Effector memory CD8-positive, alpha-beta T cell (primary cell): ENCODE measurements around the gene CNNM4.

Experiments used
- ATAC-seq: fragments of 150-1000 bp; cut with Tn5 transposase; replicated peaks from 2 replicates; pipeline ENCODE4 v1.10.0; 2021; ENCODE audit warnings: mild to moderate bottlenecking, moderate library complexity
- DNase-seq, 3 experiments: peaks; one replicate each; pipeline ENCODE4 v3.0.0; 2021
- H3K27ac Mint-ChIP-seq, 2 donors: one replicate each; pipeline ENCODE4 v1.8.0; 2022; ENCODE audit warnings: mild to moderate bottlenecking in 2 of 2, mixed read lengths in 2 of 2, moderate library complexity in 2 of 2
- H3K27me3 Mint-ChIP-seq, 2 donors: one replicate each; pipeline ENCODE4 v1.8.0; 2022; ENCODE audit warnings: mixed read lengths in 2 of 2
- H3K36me3 Mint-ChIP-seq: one replicate; pipeline ENCODE4 v1.8.0; 2022; ENCODE audit warnings: mild to moderate bottlenecking, moderate library complexity, mixed read lengths; ENCODE audit not compliant: insufficient read depth
- H3K4me1 Mint-ChIP-seq, 2 donors: one replicate each; pipeline ENCODE4 v1.8.0; 2022; ENCODE audit warnings: low read depth in 2 of 2, mixed read lengths in 2 of 2
- H3K4me3 Mint-ChIP-seq, 2 donors: one replicate each; pipeline ENCODE4 v1.8.0; 2022; ENCODE audit warnings: mild to moderate bottlenecking in 2 of 2, mixed read lengths in 2 of 2, moderate library complexity in 2 of 2
- H3K9me3 Mint-ChIP-seq, 2 donors: one replicate each; pipeline ENCODE4 v1.8.0; 2022; ENCODE audit warnings: mixed read lengths in 2 of 2

Gene CNNM4

GRCh38 chr2:96816836-96817702 is 56.4 kb downstream of the CNNM4 start:
- no peak for DNase-seq
- peak overlapping the region; percentile 53 to 78 for H3K27ac Mint-ChIP-seq
- H3K9me3 Mint-ChIP-seq = no peaks in the 10 kb centered on the region
- peak overlapping the region; percentile 82 to 86 for H3K4me3 Mint-ChIP-seq
- no peak for ATAC-seq
- no peaks in the 10 kb centered on the region for H3K27me3 Mint-ChIP-seq
- peaks cover 23% of the 10 kb centered on the region for H3K36me3 Mint-ChIP-seq
- peaks cover 58 to 59% of the 10 kb centered on the region in 2 donors for H3K4me1 Mint-ChIP-seq

DNA sequence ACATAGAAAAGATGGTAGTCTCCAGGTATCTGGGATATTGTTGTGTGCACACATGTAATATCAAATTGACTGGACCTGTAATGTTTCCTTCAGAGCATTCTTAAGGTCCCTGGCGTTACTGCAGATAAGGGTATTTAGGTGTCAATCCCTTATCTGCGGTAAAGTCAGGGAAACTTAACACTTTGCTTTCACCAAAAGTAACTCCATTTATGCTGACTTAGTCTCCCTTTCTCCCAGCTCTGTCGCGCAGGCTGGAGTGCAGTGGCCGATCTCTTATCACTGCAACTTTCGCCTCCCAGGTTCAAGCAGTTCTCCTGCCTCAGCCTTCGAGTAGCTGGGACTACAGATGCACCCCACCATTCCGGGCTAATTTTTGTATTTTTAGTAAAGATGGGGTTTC is 57.2 kb downstream of the CNNM4 start:
- Mint-ChIP-seq H3K4me3 (peak overlapping the region; percentile 82 to 86), H3K27ac (peak overlapping the region; percentile 53 to 78), H3K9me3 (no peaks in the 10 kb centered on the region), H3K4me1 (peaks cover 54% of the 10 kb centered on the region in 2 donors), H3K36me3 (peaks cover 27% of the 10 kb centered on the region), H3K27me3 (no peaks in the 10 kb centered on the region)
- DNase-seq (no peak), ATAC-seq (no peak)

DNA sequence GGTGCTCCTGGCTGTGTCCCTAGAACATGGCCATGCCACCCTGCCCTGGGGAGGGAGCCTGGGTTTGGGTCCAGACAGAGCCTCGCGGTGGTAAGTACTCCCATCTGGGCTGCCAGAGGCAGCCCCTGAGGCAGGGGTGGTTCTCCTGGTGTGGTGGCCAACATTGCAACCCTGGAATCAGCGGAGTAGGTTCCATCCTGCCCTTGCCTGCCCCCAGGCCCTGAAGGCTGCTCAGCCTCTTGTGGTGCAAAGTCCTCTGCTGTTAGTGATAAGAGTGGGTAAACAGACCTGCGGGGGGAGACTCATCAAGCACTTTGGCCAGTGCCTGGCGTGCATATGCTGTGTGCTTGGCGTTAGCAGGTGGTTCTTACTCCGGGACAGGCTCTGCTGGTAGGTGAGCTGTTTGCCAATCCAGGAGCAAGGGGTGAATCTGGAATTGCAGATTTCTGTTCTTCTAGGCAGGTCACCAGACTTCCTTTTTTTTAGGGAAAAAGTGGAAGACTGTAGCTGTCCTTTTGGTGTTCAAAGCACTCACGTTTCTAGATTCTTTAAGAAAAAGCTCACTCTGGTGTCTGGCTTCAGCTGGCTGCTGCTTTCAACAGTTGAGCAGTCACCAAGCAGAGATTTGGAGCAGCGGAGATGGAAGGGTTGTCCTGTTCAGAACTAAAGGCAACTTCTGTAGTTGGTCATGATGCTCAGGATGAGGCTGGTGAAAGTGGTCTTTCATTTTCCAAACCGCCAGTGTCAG is 58.6 kb downstream of the CNNM4 start:
- DNase-seq = no peak
- Mint-ChIP-seq H3K27me3 (no peaks in the 10 kb centered on the region), H3K4me1 (peaks cover 54 to 57% of the 10 kb centered on the region in 2 donors), H3K4me3 (peak overlapping the region; percentile 82 to 86), H3K9me3 (no peaks in the 10 kb centered on the region), H3K36me3 (peaks cover 29% of the 10 kb centered on the region), H3K27ac (peak overlapping the region; percentile 44 to 67)
- ATAC-seq = no peak

- H3K36me3 Mint-ChIP-seq = peaks cover 33% of the 10 kb centered on the region
- no peak for DNase-seq
- H3K4me3 Mint-ChIP-seq = peak overlapping the region; percentile 82 to 86
- no peaks in the 10 kb centered on the region for H3K27me3 Mint-ChIP-seq
- ATAC-seq = no peak
- H3K9me3 Mint-ChIP-seq = no peaks in the 10 kb centered on the region
- H3K27ac Mint-ChIP-seq = peak overlapping the region; percentile 44 to 67
- H3K4me1 Mint-ChIP-seq = peaks cover 55 to 60% of the 10 kb centered on the region in 2 donors
Observed at GRCh38 chr2:96819876-96820511, 59.3 kb downstream of the CNNM4 start.

DNA sequence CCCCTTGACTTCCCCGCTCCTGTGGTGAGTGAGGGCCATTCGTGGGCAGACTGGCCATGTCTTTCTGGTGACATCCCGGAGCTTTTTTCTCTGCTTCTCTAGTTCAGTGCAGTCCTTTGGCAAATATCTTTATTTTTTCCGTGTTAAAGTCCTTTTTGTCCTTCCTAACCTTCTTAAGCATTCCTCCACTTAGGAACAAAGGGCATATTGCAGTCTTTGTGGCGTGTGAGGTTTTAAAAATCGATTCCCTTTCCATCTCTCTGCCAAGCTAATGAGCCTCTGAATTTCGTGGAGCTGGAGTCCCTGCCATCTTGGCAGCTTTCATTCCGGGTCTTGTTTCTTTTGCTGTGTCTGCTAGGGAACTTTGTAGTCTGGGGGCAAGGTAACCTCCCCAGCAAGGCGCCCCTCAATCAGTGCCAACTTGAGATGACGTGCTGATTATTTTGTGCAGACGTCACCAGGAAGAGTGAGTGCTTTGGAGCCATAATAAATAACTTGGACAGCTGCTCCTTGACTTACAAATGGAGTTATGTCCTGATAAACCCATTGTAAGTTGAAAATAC is 60.5 kb downstream of the CNNM4 start:
- Mint-ChIP-seq H3K36me3 (peaks cover 31% of the 10 kb centered on the region), H3K27ac (peak overlapping the region; percentile 13 to 67)

DNA sequence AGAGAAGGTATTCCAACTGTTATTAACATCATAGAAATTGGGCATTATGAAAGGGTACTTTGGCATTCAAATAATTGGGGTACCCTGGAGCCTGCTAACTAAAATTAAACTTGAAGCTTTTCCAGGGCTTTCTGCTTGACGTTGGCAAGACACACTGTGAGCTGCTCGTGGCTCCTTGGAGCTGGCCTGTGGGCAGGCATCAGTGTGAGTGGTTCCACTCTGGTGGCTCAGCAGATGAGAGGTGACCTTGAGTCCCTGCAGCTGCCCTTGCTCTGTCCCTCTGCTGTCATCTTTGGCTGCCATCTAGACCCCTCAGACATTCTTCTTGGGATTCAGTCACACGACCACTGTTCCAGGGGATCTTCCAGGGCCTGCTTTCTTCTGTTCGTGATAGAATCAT is 62.1 kb downstream of the CNNM4 start:
- Mint-ChIP-seq H3K4me3 (no peak overlapping the region), H3K27me3 (no peaks in the 10 kb centered on the region), H3K9me3 (no peaks in the 10 kb centered on the region), H3K27ac (peak overlapping the region in 1 of 2 donors; percentile 62), H3K4me1 (peaks cover 43 to 49% of the 10 kb centered on the region in 2 donors), H3K36me3 (peaks cover 34% of the 10 kb centered on the region)
- ATAC-seq (no peak), DNase-seq (no peak)

More for the DNA sequence above, 60.5 kb downstream of the CNNM4 start:
- DNase-seq = no peak
- peak overlapping the region; percentile 43 to 86 for H3K4me3 Mint-ChIP-seq
- H3K27me3 Mint-ChIP-seq = no peaks in the 10 kb centered on the region
- ATAC-seq = no peak
- H3K9me3 Mint-ChIP-seq = no peaks in the 10 kb centered on the region
- peaks cover 49 to 55% of the 10 kb centered on the region in 2 donors for H3K4me1 Mint-ChIP-seq

GRCh38 chr2:96823198-96823597 is 62.5 kb downstream of the CNNM4 start:
- H3K9me3 Mint-ChIP-seq = no peaks in the 10 kb centered on the region
- no peak overlapping the region for H3K27ac Mint-ChIP-seq
- ATAC-seq = no peak
- DNase-seq = no peak
- H3K4me1 Mint-ChIP-seq = peaks cover 39 to 46% of the 10 kb centered on the region in 2 donors
- H3K4me3 Mint-ChIP-seq = no peak overlapping the region
- H3K27me3 Mint-ChIP-seq = no peaks in the 10 kb centered on the region
- H3K36me3 Mint-ChIP-seq = peaks cover 37% of the 10 kb centered on the region

DNA sequence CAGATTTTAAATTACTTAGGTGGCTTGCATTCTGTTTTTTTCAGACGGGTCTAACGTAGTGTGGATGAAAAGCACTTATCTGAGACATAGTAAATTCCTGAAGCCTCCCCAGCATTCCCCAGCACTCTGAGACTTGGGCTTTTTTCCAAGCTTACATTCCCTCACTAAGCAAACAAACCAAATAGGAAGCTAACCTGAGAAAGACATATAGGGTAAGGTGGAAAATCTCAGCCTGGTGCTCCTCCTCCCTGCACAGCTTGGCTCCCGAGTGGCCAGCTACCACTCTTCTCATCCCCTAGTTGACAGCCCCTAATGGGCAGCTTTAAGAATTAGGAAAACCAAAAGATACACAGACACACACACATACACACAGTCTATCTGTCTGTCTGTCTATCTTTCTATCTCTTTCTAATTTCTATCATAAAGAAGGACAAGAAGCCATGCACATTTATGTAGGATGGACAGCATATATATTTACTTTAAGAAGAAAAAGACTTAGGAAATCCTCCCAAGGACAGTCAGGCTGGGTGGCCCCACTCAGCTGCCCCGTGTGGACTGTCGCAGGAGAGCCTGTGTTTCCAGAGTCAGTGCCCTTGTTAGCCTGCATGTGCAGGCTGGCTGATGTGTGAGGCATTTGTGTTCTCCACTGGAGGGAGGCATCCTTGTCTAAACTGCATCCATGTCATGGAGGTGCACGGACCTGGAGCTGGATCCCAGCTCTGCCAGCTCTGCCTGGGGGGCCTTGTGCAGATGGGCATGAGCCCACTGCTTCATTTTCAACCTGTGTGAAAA is 63.6 kb downstream of the CNNM4 start:
- Mint-ChIP-seq H3K4me3 (no peak overlapping the region), H3K4me1 (peaks cover 28 to 39% of the 10 kb centered on the region in 2 donors), H3K27ac (peak overlapping the region in 1 of 2 donors; percentile 26), H3K36me3 (peaks cover 47% of the 10 kb centered on the region), H3K9me3 (no peaks in the 10 kb centered on the region), H3K27me3 (no peaks in the 10 kb centered on the region)
- ATAC-seq (no peak), DNase-seq (no peak)

DNA sequence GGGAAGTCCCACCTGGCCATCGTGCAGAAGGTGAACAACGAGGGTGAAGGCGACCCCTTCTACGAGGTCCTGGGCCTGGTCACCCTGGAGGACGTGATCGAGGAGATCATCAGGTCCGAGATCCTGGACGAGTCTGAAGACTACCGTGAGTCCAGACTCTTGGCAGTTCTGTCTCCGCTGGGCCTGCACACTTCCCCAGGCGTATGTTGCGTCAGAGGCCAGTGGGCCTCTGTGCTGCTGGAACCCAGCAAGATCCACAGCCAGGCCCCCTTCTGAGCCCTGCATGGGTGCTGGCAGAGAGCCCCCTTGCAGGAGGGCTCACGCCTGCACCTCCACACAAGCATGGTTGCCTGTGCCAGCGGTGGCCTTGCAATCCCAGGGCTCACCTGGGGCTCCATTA is 64.4 kb downstream of the CNNM4 start:
- H3K4me1 Mint-ChIP-seq = peaks cover 26 to 31% of the 10 kb centered on the region in 2 donors
- H3K36me3 Mint-ChIP-seq = peaks cover 55% of the 10 kb centered on the region
- H3K4me3 Mint-ChIP-seq = no peak overlapping the region
- no peaks in the 10 kb centered on the region for H3K27me3 Mint-ChIP-seq
- DNase-seq (no peak), ATAC-seq (no peak)
- H3K27ac Mint-ChIP-seq = peak overlapping the region in 1 of 2 donors; percentile 26
- no peaks in the 10 kb centered on the region for H3K9me3 Mint-ChIP-seq

DNA sequence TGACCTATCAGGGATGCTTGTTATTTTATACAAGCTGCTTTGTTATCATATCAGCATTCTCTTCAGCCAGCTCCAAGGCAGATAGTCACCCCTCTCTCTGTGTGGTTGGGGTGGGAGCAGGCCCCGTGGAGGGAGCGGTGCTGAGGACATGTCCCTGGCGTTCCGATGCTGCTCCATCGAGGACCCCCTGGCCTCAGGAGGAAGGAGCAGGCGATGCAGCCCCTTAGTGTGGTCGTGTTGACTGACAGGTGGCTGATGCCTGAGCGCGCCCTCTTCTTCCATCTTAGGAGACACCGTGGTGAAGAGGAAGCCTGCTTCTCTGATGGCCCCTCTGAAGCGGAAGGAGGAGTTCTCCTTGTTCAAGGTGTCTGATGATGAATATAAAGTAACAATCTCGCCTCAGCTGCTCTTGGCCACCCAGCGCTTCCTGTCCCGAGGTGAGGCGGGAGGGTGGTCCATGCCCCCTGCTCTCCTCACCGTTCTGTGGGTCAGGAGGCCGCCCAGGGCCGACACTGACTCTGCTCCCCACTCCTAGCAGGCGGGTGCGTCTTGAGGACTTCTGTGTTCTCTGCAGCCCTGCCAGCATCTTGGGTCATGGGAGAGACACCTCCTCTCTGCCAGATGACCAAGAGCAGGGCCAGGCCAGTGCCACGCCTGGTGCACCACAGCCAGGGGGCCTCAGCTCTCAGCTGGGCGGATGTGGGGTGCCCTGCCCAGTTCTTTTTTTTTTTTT is 66.0 kb downstream of the CNNM4 start:
- no peak overlapping the region for H3K27ac Mint-ChIP-seq
- ATAC-seq = no peak
- no peak overlapping the region for H3K4me3 Mint-ChIP-seq
- H3K27me3 Mint-ChIP-seq = no peaks in the 10 kb centered on the region
- no peak for DNase-seq
- H3K4me1 Mint-ChIP-seq = peaks cover 14 to 17% of the 10 kb centered on the region in 2 donors
- H3K9me3 Mint-ChIP-seq = no peaks in the 10 kb centered on the region
- peaks cover 68% of the 10 kb centered on the region for H3K36me3 Mint-ChIP-seq

DNA sequence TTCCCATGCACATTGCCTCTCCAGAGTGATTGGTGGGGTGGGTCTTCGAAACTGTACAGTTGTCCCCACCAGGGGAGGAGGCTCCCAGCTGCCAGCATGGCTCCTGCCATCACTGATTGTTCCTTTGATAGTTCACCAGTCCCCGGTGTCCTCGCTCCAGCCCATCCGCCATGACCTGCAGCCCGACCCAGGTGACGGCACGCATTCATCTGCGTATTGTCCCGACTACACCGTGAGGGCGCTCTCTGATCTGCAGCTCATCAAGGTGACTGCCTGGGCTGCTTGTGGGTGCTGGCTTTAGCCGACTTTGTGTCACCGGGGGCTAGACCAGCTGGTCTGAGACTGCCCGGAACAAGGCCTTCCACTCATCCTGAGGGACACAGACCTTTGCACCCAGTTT is 67.7 kb downstream of the CNNM4 start:
- H3K9me3 Mint-ChIP-seq = no peaks in the 10 kb centered on the region
- H3K27me3 Mint-ChIP-seq = no peaks in the 10 kb centered on the region
- peaks cover 75% of the 10 kb centered on the region for H3K36me3 Mint-ChIP-seq
- H3K4me1 Mint-ChIP-seq = peaks cover 13 to 14% of the 10 kb centered on the region in 2 donors
- H3K27ac Mint-ChIP-seq = peak overlapping the region in 1 of 2 donors; percentile 24
- ATAC-seq = no peak
- no peak for DNase-seq
- no peak overlapping the region for H3K4me3 Mint-ChIP-seq

DNA sequence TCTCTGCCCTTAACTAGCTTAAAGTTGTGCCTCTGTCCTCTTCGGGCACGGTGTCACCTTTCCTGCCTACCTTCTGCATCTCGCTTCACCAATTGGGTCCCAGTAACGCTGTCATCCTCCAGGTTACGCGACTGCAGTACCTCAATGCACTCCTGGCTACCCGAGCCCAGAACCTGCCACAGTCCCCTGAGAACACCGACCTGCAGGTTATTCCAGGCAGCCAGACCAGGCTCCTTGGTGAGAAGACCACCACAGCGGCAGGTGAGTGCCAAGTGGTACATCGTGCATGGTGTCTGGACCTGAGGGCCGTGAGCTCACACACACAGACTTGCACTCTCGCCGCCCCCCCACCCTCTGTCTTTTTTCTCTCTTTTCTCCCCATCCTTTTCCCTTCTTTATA is 68.2 kb downstream of the CNNM4 start:
- H3K4me3 Mint-ChIP-seq = no peak overlapping the region
- no peaks in the 10 kb centered on the region for H3K9me3 Mint-ChIP-seq
- H3K27me3 Mint-ChIP-seq = no peaks in the 10 kb centered on the region
- ATAC-seq (no peak), DNase-seq (no peak)
- no peak overlapping the region for H3K27ac Mint-ChIP-seq
- peaks cover 13 to 14% of the 10 kb centered on the region in 2 donors for H3K4me1 Mint-ChIP-seq
- peaks cover 79% of the 10 kb centered on the region for H3K36me3 Mint-ChIP-seq
